GM19328 (cell line): ENCODE measurements around the gene PBX3.

Experiments
- ATAC-seq: cut with Tn5 transposase; IDR thresholded peaks from one replicate; pipeline ENCODE4 v1.9.1; 2021; ENCODE audit warnings: mild to moderate bottlenecking, moderate library complexity; ENCODE audit not compliant: unreplicated experiment

Gene PBX3

DNA sequence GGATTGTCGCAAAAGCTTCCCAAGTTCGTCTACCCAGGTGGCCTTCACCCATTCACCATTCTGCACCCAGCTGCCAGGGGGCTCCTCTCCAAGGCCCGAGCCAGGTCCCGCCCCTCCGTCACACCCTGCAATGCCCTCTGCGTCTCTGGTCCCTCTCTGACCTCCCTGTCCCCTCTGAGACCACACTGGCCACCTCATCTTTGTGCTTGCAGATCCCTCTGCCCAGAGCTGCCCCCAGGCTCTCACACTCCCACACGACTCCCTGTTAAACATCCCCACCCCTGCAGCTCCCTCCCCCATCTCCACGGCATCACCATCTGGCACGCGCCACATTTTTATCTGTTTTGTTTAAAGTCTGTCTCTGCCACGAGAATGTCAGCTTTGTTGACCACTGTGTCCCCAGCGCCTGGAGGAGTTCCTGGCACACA lies 243.6 kb downstream of the PBX3 start:
- no peak for ATAC-seq

DNA sequence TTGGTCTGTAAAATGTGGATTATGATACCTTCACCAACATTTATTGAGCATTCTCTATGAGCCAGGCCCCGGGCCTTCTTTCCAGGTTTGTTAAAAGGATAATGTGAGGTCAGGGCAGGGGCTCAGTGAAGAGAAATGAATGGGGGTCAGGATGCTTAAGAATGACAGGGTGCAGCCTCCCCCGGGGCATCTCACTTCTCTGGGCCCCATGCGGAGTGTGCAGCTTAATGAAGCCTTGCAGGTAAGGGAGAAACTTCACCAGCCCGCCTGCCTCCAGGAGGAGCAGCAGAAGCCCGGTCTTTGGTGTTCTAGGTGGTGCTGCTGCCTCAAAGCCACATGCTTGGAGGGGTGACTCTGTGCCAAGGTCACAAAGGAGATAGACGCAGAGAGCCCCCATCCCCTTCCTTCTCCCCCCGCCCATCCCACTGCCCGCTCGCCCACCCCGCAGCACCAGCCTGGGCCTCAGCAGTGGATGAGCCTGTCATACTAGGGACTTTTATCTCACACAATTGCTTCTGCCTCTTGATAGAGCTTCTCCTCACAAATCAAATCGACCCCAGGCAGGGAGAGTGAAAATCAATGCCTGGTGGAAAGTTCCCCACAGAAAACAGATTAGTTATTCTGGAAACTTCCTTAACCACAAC lies 244.8 kb downstream of the PBX3 start:
- no peak for ATAC-seq

DNA sequence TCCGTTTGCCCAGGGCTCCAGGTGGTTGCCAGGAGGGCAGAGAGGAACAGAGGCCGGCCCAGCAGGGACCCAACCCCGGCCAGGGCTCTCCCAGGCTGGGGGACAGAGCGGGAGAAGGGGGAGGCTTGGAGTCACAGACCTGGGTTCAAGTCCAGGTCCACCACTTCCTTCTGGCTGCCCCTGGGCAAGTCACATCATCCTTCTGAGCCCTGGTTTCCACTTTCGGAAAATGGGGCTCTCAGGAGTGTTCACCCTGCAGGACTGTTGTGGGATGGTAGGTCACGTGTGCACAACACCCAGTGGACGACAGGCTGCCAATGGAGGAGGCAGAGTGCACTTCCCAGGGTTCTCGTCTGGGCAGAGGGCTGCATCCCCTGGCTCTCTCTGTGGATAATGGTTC lies 245.4 kb downstream of the PBX3 start:
- ATAC-seq: no peak

DNA sequence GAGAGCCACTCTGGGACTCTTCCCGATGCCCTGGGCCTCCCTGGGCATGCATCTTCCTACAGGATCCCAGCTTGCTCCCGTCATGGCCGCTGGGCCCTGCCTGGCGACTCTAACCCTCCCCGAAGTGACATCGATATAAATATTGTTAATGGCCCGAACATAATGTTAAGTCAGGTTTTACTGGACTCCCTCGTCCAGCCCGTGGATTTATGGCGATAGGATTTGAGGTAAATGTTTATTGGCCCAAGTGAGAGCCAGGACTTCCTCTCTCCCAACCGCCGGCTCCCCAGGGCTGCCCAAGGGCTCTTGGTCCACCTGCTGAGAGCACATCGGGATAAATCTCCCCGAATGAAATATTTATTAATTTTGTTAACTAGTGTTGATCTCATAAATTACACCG lies 246.3 kb downstream of the PBX3 start:
- ATAC-seq: no peak

DNA sequence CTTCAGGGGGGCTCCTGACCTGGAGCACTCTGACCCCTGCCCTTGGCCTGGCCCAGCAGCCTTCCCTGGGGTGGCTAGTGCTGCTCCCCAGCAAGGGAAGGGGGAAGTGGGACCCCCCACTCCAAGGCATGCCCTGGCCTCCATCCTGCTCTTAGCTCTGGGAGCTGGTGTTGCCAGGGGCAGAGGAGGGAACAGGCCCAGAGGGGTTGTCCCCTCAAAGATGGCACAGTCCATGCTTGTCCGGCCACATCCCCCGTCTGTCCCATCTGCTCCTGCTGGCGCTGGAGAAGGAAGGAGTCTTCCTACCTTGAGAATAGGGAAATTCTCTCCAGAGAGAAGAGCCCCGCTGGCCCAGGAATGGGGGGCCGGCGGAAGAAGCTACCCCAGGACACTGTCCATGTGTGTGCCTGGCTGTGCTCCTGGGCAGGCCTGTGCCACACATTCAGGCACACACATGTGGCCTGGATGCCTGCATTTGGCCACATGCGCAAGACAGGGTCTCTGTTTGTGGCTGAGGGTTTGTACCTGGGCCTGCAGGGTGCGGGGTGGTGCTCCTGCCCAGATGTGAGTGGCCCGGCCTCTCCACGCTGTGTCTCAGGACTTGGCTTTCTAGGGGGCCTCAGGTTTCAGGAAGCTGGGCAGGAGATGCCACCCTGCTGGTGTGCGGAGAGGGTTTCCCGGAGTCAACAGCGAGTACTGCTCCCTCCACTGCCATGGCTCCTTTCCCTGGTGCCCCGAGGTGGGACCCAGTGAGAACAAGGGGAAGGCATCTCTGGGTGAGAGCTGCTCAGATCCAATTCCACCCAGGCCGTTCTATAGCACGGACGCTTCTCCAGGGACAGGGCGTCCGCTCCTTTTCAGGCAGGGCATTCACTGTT lies 247.1 kb downstream of the PBX3 start:
- no peak for ATAC-seq

GRCh38 chr9:125995006-125995405 lies 247.8 kb downstream of the PBX3 start:
- ATAC-seq: no peak

- ATAC-seq: no peak
Observed at GRCh38 chr9:125995706-125996105, 248.5 kb downstream of the PBX3 start.

GRCh38 chr9:125996791-125997190 lies 249.6 kb downstream of the PBX3 start:
- ATAC-seq: no peak

- no peak for ATAC-seq
Observed at GRCh38 chr9:125997196-125997823, 250.1 kb downstream of the PBX3 start.

- ATAC-seq: no peak
Observed at GRCh38 chr9:125998837-125999503, 251.8 kb downstream of the PBX3 start.

- ATAC-seq: no peak
Observed at GRCh38 chr9:125999504-125999881, 252.3 kb downstream of the PBX3 start.

GRCh38 chr9:126000256-126000655 lies 253.1 kb downstream of the PBX3 start:
- no peak for ATAC-seq

DNA sequence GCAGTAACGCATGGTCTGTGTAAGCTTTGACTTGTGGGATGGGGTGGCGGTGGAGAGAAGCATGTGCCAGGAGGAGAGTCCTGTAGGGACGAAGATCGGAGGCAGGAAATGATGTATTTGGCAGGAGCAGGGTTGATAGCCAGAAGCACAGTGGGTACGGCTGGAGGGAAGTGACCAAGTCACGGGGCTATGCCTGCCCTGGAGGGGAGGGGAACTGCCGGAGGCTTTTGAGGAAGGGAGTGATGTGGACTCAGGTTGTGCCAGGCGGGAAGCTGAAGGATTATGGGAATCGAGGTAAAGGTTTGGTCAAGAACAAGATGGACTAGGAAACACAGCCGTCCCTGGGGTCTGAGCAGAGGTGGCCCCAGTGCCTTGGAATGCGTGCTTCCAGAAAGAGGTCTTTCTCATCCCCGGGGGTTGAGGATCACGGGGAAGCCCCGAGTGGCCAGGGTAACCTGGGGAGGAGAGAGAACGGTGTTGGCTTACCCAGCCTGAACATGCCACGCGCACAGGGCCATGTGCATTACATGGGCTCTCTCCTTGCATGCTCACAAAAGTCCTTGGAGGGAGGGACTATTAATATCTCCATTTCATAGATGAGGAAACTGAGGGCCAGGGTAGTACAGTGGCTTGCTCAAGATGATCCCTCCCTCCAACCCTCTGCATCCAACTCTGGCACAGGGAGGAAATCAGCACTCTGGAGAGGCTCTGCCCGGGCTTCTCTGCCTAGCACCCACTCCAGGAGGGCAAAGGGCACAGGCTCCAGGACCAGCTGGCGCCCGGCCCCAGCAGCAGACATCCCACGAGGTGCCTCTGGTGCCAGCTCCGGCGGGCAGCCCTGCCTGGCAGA lies 253.8 kb downstream of the PBX3 start:
- no peak for ATAC-seq

GRCh38 chr9:126001581-126002225 lies 254.5 kb downstream of the PBX3 start:
- ATAC-seq: no peak

- ATAC-seq: no peak
Observed at GRCh38 chr9:126002476-126003350, 255.5 kb downstream of the PBX3 start.

- ATAC-seq: no peak
Observed at GRCh38 chr9:126009047-126009446, 261.9 kb downstream of the PBX3 start.

DNA sequence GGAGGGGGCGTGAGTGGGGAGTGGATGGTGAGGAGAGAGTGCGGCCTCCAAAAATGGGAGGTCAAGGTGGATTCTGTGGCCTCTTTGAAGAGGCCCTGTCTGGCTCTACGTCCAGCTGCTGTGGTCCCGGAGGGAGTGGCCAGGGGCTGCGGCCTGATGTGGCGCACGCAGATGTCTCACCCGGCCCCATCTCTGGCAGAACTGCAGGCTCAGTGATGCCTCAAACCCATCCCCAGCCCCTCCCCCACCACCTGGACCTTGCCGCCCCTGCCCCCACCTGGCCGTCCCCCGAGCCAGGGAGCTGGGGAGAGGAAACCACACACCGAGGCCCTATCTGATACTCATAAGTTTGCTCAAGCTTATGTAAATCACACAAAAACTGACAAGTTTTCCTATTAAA lies 267.6 kb downstream of the PBX3 start:
- no peak for ATAC-seq

DNA sequence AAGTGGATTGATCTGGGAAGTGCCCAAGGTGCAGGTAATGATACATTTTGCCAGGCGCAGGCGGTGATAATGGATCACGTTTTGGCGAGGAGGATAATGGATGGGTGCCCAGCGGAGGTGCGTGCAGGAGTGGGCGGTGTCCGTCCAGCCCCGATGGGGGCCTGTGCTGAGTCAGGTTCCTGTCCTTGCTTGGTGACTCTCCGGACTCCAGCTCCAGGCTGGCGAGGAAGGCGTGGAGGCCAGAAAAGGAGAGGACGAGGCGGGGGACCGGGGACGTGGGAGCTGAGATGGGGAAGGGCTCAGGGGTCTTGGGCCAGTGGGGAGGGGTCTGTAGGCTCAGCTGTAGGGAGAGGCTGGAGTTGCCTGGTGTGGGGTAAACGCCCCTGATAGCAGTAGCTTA lies 268.3 kb downstream of the PBX3 start:
- no peak for ATAC-seq
